Medulla oblongata (tissue), 1 donor: ENCODE results near the gene FAP.

ENCODE experiments used
- DNase-seq: peaks from one replicate; pipeline ENCODE4 v3.0.0-alpha.2; 2015; ENCODE audit errors: extremely low spot score

Gene FAP

DNA sequence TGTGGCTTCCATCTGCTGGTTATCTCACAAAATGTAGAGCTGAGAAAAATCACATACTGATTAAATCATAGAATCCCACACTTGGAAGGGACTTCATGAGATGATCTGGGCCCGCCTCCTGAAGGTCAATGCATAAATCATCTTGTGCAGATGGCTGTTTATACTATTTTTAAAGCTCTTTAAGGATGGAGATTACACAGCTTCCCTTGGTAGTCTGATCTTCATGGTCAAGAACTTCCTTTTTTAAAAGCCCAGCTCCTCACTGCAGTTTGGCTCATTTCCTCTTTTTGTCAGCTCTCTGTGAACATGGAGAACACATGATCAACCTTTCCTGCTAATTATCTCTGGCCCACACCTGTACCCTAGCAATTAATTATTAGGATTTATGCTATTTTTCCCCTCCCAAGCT, 117.1 kb downstream of the FAP start:
- peak; percentile 67 for DNase-seq

DNA sequence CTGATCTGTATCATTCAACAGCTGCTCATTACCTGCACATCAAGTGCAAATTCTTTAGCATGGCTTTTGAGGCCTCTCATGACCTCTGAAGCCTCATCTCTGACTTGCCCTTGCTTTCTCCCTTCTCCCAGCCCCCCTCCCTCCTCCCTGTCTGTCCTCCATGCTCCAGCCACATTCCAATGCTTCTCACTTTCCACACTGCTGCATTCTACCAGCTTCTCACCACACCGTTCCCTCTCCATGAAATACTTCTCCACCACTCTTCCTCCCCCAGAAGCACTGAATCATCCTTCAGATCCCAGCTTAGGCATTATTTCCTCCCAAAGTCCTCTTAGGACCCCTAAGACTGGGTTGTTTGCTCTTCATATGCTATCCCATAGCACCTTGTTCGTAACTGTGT, 118.1 kb downstream of the FAP start:
- DNase-seq, result no peak

- peak; percentile 87 for DNase-seq
These were observed 119.2 kb downstream of the FAP start for GRCh38 chr2:162123806-162124758.
